SJSA1 (cell line): Measurements from ENCODE around the gene NEU2. TPM values are rescaled to one million over a fixed set of nuclear protein-coding genes. Genes with fewer than 3 reads are reported as not detected.
A peak's percentile ranks its signal among the peaks of the same experiment; 100 is the strongest.
"Not testable (repeated sequence)": the region's sequence is repeated elsewhere in the genome, so short reads cannot be mapped to it uniquely, and the experiment has no call there.

Experiments used
- DNase-seq, 2 experiments: peaks; one replicate each; pipeline ENCODE4 v3.0.0-alpha.2; 2015 to 2020; ENCODE audit warnings: low spot score in 2 of 2, low read depth in 1 of 2
- H3K27ac ChIP-seq: fragments of 250-450 bp; sonication (Bioruptor Pico); 2 replicates; pipeline ENCODE4 v1.5.1; 2020; ENCODE audit warnings: mild to moderate bottlenecking, moderate library complexity
- H3K27me3 ChIP-seq: fragments of 250-450 bp; sonication (Bioruptor Pico); replicated peaks from 2 replicates; pipeline ENCODE4 v1.5.1; 2020; ENCODE audit warnings: mild to moderate bottlenecking, moderate library complexity
- H3K36me3 ChIP-seq: fragments of 250-450 bp; sonication (Bioruptor Pico); 2 replicates; pipeline ENCODE4 v1.5.1; 2020; ENCODE audit warnings: mild to moderate bottlenecking
- H3K4me1 ChIP-seq: fragments of 250-450 bp; sonication (Bioruptor Pico); replicated peaks from 2 replicates; pipeline ENCODE4 v1.6.1; 2021; ENCODE audit warnings: mild to moderate bottlenecking
- H3K4me3 ChIP-seq: fragments of 250-450 bp; sonication (Bioruptor Pico); 2 replicates; pipeline ENCODE4 v1.5.1; 2020; ENCODE audit warnings: mild to moderate bottlenecking
- H3K9me3 ChIP-seq: fragments of 250-450 bp; sonication (Bioruptor Pico); replicated peaks from 2 replicates; pipeline ENCODE4 v1.5.1; 2020; ENCODE audit warnings: mild to moderate bottlenecking
- total RNA-seq: library from RNA; depleted of rRNA; stranded (reverse); fragments of >200 nt; shearing (Covaris generic); gene quantifications from 2 replicates; pipeline ENCODE4 v1.2.3, GENCODE V29; 2014

NEU2 gene
- total RNA-seq, 1 experiment from 2014 or later, result not detected

DNA sequence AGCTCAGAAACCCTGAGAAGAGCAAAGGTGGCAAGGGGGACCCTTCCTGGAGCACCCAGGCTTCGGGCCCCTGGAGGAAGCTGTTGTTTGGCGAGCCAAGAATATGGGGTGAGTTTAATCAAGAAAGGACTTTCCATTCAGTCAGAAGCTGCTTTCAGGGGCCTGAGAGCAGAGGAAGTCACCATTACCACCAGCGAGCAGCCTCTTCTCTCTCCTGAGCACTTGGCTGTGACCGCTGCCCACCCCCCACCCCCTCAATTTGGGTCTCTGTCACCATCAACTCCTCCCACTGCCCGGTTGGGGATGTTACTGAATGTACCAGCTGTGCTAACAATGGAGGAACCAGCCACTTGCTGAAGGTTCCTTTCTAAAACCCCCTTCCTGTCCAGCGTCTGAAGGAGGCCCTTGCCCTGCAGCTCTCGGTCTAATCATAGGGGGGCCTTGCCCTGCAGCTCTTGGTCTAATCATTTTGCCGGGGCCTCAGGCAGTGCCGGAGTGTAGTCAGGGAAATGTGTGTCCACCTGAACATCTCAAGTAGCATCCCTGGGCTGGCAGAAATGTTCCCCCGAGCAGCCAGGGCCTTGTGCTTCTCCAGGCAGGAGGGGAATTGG, 28.6 kb downstream of the NEU2 start:
- DNase-seq, result no peak
- Histone ChIP-seq H3K27ac (no peak overlapping the region), H3K4me1 (0 out of 2 replicates have a peak, but pooled peaks cover 4% of the 10 kb centered on the region), H3K27me3 (no peaks in the 10 kb centered on the region), H3K36me3 (no peaks in the 10 kb centered on the region), H3K4me3 (no peak overlapping the region), H3K9me3 (no peaks in the 10 kb centered on the region)

DNA sequence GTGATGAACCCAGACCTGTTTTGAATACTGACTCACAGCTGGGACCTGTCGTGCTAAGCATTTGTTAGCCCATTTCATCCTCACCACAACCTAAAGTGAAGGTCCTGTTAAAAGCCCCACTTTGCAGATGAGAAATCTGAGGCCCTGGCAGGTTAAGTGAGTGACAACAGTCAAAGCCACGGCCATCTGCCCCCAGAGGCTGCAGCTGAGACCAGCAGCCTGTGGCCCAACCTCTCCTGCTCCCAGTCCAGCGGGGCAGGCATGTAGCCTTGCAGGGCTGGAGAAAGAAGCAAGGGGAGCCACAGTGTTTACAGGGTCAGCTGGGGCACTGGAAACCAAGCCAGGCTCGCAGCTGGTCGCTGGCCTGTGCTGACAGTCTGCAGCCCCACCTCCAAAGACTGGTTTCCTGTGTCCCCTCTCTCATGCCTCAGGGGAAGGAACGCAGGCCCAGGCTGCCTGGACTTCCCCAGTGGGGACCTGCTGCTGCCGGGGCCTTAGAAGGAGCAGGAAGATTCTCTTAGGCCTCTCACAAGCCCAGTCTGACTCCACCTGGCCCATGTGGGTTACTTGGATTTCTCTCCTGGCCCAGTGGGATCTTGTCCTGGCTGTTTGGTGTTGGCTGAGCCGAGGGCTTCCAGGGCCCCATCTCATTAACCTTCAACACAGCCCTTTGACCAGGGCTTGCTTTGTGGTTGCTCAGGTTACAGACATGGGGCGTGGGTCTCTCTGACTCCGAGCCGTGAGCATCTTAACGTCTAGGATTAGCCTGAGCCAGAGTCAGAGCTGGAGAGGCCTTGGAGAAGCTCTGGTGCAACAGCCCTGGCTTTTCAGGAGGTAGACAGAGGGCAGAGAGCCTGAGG, 29.3 kb downstream of the NEU2 start:
- Histone ChIP-seq H3K4me1 (peaks cover 10% of the 10 kb centered on the region), H3K27me3 (no peaks in the 10 kb centered on the region), H3K9me3 (no peaks in the 10 kb centered on the region), H3K36me3 (no peaks in the 10 kb centered on the region), H3K27ac (no peak overlapping the region), H3K4me3 (no peak overlapping the region)
- no peak for DNase-seq

DNA sequence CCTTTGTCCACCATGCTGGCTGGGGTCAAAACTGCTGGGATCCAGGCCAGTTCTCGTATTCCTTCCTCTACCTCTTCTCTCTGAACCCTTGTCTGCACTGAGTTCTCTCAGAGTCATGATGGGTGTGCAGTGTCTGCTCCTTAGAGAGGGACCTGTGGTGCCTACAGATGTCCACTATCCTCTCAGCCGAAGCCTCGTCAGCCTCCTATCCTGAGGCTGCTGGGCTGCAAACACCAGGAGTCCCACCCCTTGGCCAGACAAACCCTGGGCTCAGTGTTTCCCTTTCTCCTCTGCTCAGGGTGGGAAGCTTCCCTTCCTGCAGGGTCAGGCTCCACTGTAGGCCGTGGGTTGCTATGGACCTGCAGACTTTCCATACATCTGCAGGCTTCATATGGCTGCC, 30.0 kb downstream of the NEU2 start:
- H3K4me3 ChIP-seq, result no peak overlapping the region
- no peak for DNase-seq
- no peaks in the 10 kb centered on the region for H3K36me3 ChIP-seq
- no peak overlapping the region for H3K27ac ChIP-seq
- H3K4me1 ChIP-seq, result peaks cover 17% of the 10 kb centered on the region
- H3K9me3 ChIP-seq, result no peaks in the 10 kb centered on the region
- no peaks in the 10 kb centered on the region for H3K27me3 ChIP-seq

DNA sequence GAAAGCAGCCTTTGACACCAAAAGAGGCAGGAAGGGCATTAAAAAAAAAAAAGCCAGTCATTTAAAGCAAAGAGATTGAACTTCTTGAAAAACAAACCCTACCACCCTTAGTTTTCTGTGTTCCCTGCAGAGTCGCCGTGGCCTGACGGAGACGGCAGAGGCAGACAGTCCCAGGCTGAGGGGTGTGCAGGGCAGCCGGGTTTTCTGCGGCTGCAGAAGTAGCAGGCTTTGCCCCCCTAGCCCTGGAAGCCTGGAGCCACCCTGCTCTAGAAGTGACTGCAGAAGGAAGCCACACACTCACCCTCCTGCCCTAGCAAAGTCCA, 30.4 kb downstream of the NEU2 start:
- H3K4me1 ChIP-seq, result peaks cover 21% of the 10 kb centered on the region

DNA sequence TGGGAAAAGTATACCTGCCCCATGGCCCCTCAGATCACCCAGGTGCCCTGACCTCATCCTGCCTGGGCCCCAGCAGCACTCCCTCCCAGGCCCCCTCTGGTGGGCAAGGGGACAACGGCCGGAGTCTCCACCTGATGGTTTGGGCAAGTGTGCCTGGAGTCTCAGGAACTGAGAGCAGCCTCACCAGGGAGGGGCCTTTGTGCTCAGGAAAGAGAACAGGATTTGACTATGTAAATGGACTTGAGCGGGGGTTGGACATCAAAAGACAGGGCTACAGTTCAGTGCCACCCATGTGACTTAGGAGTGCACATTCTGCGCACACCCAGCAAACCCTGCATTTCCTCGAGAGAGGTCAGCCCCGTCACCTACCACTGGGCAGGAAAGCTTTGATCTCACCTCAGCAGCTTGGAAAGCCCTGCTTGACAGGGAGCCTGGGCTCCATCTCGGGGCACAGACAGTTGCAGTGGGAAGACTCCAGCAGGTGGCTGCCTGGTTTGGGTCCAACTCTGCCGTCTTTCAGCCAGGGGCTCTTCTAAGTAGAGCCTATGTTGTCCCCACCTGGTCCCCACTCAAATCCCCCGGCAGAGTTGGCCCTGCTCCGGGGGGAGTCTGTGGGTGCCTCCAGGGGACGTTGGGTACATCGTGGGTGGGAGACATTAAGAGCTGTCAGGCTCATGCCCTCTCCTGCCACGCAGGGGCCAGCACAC, 30.9 kb downstream of the NEU2 start:
- Histone ChIP-seq H3K4me3 (no peak overlapping the region), H3K9me3 (no peaks in the 10 kb centered on the region), H3K36me3 (no peaks in the 10 kb centered on the region), H3K4me1 (peaks cover 26% of the 10 kb centered on the region), H3K27ac (no peak overlapping the region), H3K27me3 (no peaks in the 10 kb centered on the region)
- DNase-seq, result no peak

More for the DNA sequence above, 30.4 kb downstream of the NEU2 start:
- Histone ChIP-seq H3K36me3 (no peaks in the 10 kb centered on the region), H3K4me3 (no peak overlapping the region), H3K9me3 (no peaks in the 10 kb centered on the region), H3K27ac (no peak overlapping the region), H3K27me3 (no peaks in the 10 kb centered on the region)
- DNase-seq, result no peak

DNA sequence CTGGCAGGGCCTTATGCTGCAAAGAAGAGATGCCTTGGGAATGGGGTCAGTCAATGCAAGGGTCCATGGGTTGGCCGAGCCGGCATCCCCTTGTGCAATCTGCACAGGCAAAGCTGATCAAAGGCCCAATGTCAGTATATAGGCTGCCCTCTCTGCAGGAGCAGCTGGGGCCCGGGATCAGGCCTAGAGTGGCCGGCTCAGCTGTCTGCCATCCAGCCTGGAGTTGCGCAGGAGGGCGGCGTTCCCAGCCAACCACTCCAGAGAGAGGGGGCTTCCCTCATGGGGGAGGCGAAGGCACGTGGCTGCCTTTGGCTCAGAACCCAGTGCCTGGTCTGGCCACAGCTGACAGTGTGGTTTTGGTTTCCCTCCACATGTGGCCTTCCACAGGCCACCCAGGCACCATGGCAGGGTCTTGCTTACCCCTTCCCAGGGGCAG, 31.5 kb downstream of the NEU2 start:
- H3K27me3 ChIP-seq, result no peaks in the 10 kb centered on the region
- H3K9me3 ChIP-seq, result no peaks in the 10 kb centered on the region
- no peaks in the 10 kb centered on the region for H3K36me3 ChIP-seq
- no peak overlapping the region for H3K27ac ChIP-seq
- peaks cover 32% of the 10 kb centered on the region for H3K4me1 ChIP-seq
- no peak for DNase-seq
- H3K4me3 ChIP-seq, result no peak overlapping the region

DNA sequence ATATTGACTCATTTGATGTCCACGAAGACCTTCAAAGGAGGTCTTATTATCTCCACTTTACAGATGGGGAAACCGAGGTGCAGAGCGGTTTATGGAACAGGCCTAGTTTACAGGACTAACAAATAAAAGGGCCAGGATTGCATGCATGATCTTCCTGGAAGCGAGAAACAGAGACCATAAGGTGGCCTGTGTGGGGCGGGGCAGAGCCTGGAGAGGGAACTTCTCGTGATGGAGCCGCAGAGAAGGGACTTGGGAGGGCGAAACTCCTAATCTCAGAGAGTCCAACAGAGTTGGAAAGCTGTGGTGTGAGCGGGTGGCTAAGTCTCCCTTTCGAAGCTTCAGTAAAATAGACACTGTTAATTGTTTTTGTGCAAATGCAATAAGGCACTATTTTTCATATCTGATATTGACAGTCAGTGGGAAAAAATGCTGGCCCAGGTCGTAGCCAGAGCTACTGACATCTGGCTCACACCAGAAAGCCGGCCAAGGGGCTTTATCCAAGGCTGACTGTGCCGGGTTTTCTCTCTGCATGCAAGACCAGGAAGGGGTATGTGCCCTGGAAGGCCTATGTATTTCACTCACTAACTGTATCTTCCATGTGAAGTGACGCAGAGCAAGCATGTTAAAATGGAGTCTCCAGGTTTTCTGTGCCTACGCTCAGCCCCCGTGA, 32.2 kb downstream of the NEU2 start:
- DNase-seq, result no peak
- Histone ChIP-seq H3K4me3 (no peak overlapping the region), H3K27me3 (no peaks in the 10 kb centered on the region), H3K4me1 (peaks cover 39% of the 10 kb centered on the region), H3K9me3 (no peaks in the 10 kb centered on the region), H3K36me3 (no peaks in the 10 kb centered on the region), H3K27ac (no peak overlapping the region)

DNA sequence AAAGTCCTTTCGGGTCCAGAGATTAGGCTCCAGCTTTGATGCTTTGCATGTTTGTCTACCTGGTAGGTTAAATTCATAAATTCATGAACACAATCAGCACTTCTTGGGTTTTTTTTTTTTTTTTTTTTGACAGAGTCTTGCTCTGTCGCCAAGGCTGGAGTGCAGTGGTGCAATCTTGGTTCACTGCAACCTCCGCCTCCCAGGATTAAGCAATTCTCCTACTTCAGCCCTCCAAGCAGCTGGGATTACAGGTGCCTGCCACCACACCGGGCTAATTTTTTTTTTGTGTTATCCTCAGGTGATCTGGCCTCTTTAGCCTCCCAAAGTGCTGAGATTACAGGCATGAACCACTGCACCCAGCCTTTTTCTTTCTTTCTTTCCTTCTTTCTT, 32.7 kb downstream of the NEU2 start:
- not testable (repeated sequence) for H3K4me3 ChIP-seq, H3K27me3 ChIP-seq, DNase-seq, H3K9me3 ChIP-seq, H3K27ac ChIP-seq, H3K36me3 ChIP-seq
- H3K4me1 ChIP-seq, result peaks cover 42% of the 10 kb centered on the region

DNA sequence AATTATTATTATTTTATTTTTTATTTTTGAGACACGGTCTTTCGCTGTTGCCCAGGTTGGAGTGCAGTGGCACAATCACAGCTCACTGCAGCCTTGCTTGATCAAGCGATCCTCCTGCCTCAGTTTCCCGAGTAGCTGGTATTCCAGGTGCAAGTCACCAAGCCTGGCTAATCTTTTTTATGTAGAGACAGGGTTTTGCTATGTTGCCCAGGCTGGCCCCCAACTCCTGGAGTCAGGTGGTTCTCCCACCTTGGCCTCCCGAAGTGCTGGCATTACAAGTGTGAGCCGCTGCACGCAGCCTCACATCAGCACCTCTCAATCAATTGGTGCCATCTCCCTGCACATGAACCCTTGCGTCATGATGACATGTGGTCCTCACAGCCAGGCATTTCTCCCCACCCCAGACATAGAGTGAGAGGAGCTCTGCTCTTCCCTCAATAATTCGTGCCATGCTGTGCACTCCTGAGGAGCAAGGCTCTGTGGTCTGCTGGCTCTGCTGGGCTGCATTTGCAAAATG, 33.5 kb downstream of the NEU2 start:
- Histone ChIP-seq H3K9me3 (no peaks in the 10 kb centered on the region), H3K27me3 (no peaks in the 10 kb centered on the region), H3K4me3 (no peak overlapping the region), H3K27ac (no peak overlapping the region), H3K36me3 (no peaks in the 10 kb centered on the region), H3K4me1 (peaks cover 42% of the 10 kb centered on the region)
- DNase-seq, result no peak

DNA sequence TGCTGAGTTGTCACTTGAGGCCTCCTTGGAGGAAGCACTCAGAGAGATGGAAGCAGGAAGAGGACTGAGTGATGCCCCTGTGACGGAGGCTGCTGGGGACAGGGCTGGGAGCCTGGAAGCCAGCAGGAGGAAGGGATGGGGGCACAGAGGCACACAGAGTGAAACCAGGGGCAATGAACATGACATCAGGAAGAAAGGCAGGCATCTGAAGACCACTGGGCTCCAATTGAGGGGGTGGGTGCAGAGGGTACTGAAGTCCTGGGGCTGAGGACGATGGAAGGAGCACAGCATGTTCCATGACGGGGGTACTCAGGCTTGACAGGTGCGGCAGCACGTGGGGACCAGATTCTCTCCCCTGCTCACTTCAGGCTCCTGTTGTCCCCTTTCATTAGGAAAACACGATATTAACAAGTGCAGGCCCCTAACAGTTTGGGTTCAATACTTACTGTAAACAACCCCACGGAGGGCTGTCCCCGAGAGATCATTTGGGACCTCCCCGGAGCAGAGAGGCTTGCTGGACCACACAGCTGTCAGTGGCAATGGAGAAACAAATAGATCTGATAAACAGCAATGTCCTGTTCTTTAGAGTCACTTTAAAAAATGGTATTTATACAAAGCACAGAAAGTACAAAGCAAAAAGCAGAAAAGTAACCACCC, 36.4 kb downstream of the NEU2 start:
- no peak overlapping the region for H3K4me3 ChIP-seq

DNA sequence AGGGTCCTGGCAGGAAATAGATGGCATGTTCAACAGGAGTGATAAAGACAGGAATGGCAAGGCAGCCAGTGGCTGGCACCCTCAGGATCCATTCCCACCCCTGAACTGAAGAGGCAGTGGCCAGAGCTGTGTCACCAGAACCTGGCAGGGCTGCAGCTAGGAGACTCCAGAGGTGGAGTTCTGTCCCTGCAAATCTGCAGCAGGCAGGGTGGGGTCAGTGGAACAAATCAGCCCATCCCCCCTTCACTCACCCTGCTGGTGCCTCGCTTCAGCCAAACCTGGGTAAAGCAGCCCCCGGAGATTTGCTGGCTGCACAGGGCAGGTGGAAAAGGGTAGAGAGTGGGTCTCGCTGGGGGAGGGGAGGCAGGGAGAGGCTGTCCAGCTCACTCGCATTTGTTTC, 40.4 kb downstream of the NEU2 start:
- H3K27ac ChIP-seq, result no peak overlapping the region
- DNase-seq, result no peak

More for the DNA sequence above, 36.4 kb downstream of the NEU2 start:
- Histone ChIP-seq H3K27me3 (no peaks in the 10 kb centered on the region), H3K4me1 (peaks cover 38% of the 10 kb centered on the region), H3K9me3 (peaks cover 3% of the 10 kb centered on the region; the same call in 1 of the 2 replicates), H3K36me3 (no peaks in the 10 kb centered on the region), H3K27ac (no peak overlapping the region)
- peak; percentile 31 to 36 for DNase-seq

DNA sequence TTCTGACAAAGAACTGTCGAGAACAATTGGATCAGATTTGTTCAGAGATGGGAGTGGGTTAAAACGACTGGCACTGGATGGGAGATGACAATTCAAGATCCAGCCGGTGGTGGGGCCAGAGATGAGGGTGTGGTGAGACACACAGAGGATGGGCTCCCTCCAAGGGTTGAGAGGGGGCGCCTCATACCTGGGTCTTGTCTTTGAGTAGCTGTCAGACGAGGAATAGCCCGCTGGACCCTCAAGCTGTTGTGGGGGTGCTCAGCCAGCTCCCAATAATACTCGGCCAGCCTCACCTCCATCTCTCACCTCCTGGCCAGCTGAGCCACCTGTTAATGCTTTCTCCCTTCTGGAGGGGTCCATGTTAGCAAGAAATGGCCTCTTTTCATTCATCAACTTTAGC, 41.6 kb downstream of the NEU2 start:
- DNase-seq, result no peak
- H3K4me1 ChIP-seq, result peaks cover 9% of the 10 kb centered on the region

More for the DNA sequence above, 40.4 kb downstream of the NEU2 start:
- no peak overlapping the region for H3K4me3 ChIP-seq
- no peaks in the 10 kb centered on the region for H3K36me3 ChIP-seq
- no peaks in the 10 kb centered on the region for H3K27me3 ChIP-seq
- peaks cover 3% of the 10 kb centered on the region; the same call in 1 of the 2 replicates for H3K9me3 ChIP-seq
- H3K4me1 ChIP-seq, result peaks cover 22% of the 10 kb centered on the region

More for the DNA sequence above, 41.6 kb downstream of the NEU2 start:
- H3K4me3 ChIP-seq, result no peak overlapping the region
- peaks cover 3% of the 10 kb centered on the region; the same call in 1 of the 2 replicates for H3K9me3 ChIP-seq
- no peaks in the 10 kb centered on the region for H3K27me3 ChIP-seq
- H3K27ac ChIP-seq, result no peak overlapping the region
- no peaks in the 10 kb centered on the region for H3K36me3 ChIP-seq
